ENCODE results near the gene GATAD2A. TPM values are rescaled to one million over a fixed set of nuclear protein-coding genes. Genes with fewer than 3 reads are reported as not detected.

Gene GATAD2A
- total RNA-seq, 4 donors from 2014 or later, result 17.7 to 51.4 (median 40.1) TPM

DNA sequence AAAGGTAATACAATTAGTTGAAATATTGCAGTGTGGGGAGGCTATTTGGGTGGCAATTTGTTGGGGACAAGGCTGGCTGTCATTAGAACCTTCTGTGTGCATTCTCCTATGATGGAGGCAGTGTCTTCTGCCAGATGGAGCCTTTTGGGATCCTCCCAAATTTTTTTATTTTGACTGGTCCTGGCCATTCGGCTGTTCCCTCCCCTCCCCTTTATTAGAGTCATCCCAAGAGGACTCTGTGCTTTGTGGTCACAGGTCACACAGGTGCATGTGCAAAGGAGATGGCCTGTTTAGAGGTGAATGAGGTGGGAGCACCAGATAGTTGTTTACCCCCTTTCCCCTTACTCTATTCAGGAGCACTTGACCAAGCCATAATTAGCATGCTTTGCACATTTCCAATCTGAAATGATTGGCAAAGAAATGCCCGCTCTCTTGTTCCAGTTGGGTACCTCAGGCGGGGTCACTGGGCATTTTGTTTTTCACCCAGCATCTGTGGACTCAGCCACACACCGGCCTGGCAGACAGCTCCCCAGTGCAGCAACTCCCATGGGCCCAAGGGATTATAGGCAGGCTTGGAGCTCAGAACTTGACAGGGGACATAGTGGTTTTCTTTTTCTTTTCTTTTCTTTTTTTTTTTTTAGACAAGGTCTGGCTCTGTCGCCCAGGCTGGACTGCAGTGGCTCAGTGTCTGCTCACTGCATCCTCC is 19.8 kb downstream of the GATAD2A start:
- no peaks in the 10 kb centered on the region for H3K9me3 ChIP-seq
- H3K36me3 ChIP-seq, result no peaks in the 10 kb centered on the region
- DNase-seq, result no peak
- TF ChIP-seq, protein P1, sequence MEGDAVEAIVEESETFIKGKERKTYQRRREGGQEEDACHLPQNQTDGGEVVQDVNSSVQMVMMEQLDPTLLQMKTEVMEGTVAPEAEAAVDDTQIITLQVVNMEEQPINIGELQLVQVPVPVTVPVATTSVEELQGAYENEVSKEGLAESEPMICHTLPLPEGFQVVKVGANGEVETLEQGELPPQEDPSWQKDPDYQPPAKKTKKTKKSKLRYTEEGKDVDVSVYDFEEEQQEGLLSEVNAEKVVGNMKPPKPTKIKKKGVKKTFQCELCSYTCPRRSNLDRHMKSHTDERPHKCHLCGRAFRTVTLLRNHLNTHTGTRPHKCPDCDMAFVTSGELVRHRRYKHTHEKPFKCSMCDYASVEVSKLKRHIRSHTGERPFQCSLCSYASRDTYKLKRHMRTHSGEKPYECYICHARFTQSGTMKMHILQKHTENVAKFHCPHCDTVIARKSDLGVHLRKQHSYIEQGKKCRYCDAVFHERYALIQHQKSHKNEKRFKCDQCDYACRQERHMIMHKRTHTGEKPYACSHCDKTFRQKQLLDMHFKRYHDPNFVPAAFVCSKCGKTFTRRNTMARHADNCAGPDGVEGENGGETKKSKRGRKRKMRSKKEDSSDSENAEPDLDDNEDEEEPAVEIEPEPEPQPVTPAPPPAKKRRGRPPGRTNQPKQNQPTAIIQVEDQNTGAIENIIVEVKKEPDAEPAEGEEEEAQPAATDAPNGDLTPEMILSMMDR (IDR thresholded peaks at IDR 0.05 in 4 of 5, conservative IDR thresholded peaks at IDR 0.05 in 1 of 5), result no peak
- TF ChIP-seq POLR2A (IDR thresholded peaks at IDR 0.05), result no peak
- no peak for ATAC-seq
- no peak overlapping the region for H3K4me3 ChIP-seq
- intact Hi-C loops (cut with DNase I; ENCODE audit: low total_unique reads), result no loop called here
- no peak overlapping the region for H3K27ac ChIP-seq
- H3K4me1 ChIP-seq, result peaks cover 18 to 47% of the 10 kb centered on the region in 2 donors
- H3K27me3 ChIP-seq, result no peaks in the 10 kb centered on the region
- in situ Hi-C loops (cut with MboI; ENCODE audit: low sequenced_read_pairs in 4 of 4), result no loop called here

DNA sequence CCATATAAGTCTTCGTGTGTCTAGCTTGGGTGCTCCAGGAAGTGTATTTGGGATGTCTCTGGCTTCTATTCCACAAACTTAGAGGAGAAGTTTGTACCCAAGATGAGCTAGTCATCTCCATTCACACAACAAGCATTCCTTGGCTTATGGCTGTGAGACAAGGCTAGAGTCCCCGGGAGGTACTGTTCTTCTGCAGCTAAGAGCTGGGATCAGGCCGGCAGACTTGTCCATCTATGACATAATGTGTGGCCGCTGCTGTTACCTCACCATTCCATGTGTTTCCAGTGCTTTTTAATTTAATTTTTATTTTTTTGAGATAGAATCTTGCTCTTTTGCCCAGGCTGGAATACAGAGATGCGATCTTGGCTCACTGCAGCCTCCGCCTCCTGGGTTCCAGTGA is 20.7 kb downstream of the GATAD2A start:
- ATAC-seq, result no peak
- H3K36me3 ChIP-seq, result no peaks in the 10 kb centered on the region

DNA sequence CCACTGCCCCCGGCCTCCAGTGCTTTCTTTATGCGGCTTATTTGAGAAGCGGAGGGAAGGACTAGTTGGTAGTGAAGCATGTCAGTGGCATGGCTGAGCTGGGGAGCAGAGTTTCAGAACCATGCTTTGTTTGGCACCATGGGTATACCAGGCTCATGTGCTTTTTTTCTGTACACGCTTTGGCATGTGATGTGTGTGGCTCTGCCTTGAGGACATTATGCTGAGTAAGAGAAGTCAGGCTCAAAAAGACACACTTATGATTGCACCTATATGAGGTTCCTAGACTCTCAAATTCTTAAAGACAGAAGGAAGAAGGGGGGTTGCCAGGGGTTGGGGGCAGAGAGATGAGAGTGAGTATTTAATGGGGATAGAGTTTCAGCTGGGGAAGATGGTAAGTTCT is 21.3 kb downstream of the GATAD2A start:
- no peaks in the 10 kb centered on the region for H3K36me3 ChIP-seq
- no peak for DNase-seq
- intact Hi-C loops (cut with DNase I; ENCODE audit: low total_unique reads) (no loop called here), in situ Hi-C loops (cut with MboI; ENCODE audit: low sequenced_read_pairs in 4 of 4) (no loop called here)
- TF ChIP-seq POLR2A (IDR thresholded peaks at IDR 0.05), result no peak
- TF ChIP-seq, protein P1 (IDR thresholded peaks at IDR 0.05 in 4 of 5, conservative IDR thresholded peaks at IDR 0.05 in 1 of 5), result no peak
- no peak overlapping the region for H3K27ac ChIP-seq
- no peak overlapping the region for H3K4me3 ChIP-seq
- H3K4me1 ChIP-seq, result peaks cover 18 to 42% of the 10 kb centered on the region in 2 donors
- no peaks in the 10 kb centered on the region for H3K27me3 ChIP-seq
- ATAC-seq, result no peak
- H3K9me3 ChIP-seq, result no peaks in the 10 kb centered on the region

More for the DNA sequence above, 20.7 kb downstream of the GATAD2A start:
- TF ChIP-seq, protein P1 (IDR thresholded peaks at IDR 0.05 in 4 of 5, conservative IDR thresholded peaks at IDR 0.05 in 1 of 5), result no peak
- TF ChIP-seq POLR2A (IDR thresholded peaks at IDR 0.05), result no peak
- no peak for DNase-seq
- no peak overlapping the region for H3K27ac ChIP-seq
- peaks cover 18 to 42% of the 10 kb centered on the region in 2 donors for H3K4me1 ChIP-seq
- no peaks in the 10 kb centered on the region for H3K9me3 ChIP-seq
- no peak overlapping the region for H3K4me3 ChIP-seq
- intact Hi-C loops (cut with DNase I; ENCODE audit: low total_unique reads), result no loop called here
- in situ Hi-C loops (cut with MboI; ENCODE audit: low sequenced_read_pairs in 4 of 4), result no loop called here
- no peaks in the 10 kb centered on the region for H3K27me3 ChIP-seq

DNA sequence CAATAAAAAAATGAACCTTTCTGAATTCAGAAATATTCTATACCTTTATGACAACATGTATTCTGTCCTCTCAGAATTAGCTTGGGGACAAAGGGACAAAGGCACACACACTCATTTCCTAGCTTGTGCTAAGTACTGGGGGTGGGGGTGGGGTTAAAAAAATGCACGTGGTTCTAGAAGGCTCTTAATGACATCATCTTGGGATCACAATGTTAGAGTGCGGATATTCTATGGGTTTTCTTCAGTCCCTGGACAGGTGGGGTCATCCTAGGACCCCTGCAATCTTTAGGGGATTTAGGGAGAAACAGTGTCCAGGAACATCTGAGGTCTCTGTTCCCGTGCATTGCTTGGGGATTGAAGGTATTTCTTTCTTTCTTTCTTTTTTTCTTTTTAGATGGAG is 21.8 kb downstream of the GATAD2A start:
- DNase-seq (no peak), ATAC-seq (no peak)
- in situ Hi-C loops (cut with MboI; ENCODE audit: low sequenced_read_pairs in 4 of 4) (no loop called here), intact Hi-C loops (cut with DNase I; ENCODE audit: low total_unique reads) (no loop called here)
- TF ChIP-seq, protein P1 (IDR thresholded peaks at IDR 0.05 in 4 of 5, conservative IDR thresholded peaks at IDR 0.05 in 1 of 5), result no peak
- TF ChIP-seq POLR2A (IDR thresholded peaks at IDR 0.05), result no peak
- H3K27me3 ChIP-seq, result no peaks in the 10 kb centered on the region
- H3K9me3 ChIP-seq, result no peaks in the 10 kb centered on the region
- no peak overlapping the region for H3K4me3 ChIP-seq
- H3K4me1 ChIP-seq, result peaks cover 18 to 44% of the 10 kb centered on the region in 2 donors
- H3K36me3 ChIP-seq, result no peaks in the 10 kb centered on the region
- H3K27ac ChIP-seq, result no peak overlapping the region
